PC-9 (cell line): ENCODE data around the gene SEPHS2. TPM values are rescaled to one million over a fixed set of nuclear protein-coding genes. Genes with fewer than 3 reads are reported as not detected.
A peak's percentile ranks its signal among the peaks of the same experiment; 100 is the strongest.

ENCODE experiments used
- BruUV-seq: library from RNA; stranded (reverse); fragments of 400-500 nt; replicated peaks from 2 replicates; lab custom pipeline; 2021; lab: Mats Ljungman, UMichigan
- CTCF ChIA-PET: fragments of 300-600 bp; sonication (Branson Sonifier 250); formaldehyde crosslinking; loops from one replicate; lab custom pipeline; 2022; ENCODE audit warnings: antibody characterized with exemption; lab: Charles Lee
- POLR2A ChIA-PET: fragments of 300-600 bp; sonication (Branson Sonifier 250); formaldehyde crosslinking; loops from one replicate; lab custom pipeline; 2022; ENCODE audit warnings: antibody characterized with exemption; ENCODE audit not compliant: unreplicated experiment; lab: Charles Lee
- DNase-seq, 2 experiments: peaks; one replicate each; pipeline versions ENCODE4 v3.0.0 to v3.0.0-alpha.2; 2015 to 2022; ENCODE audit warnings: mixed read lengths in 1 of 2
- H2AFZ ChIP-seq: fragments of 200-600 bp; sonication (generic); 2 replicates; pipeline ENCODE4 v1.8.1; 2017; ENCODE audit warnings: antibody characterized with exemption
- H3F3A ChIP-seq: fragments of 200-600 bp; sonication (generic); 2 replicates; pipeline ENCODE4 v1.8.1; 2017; ENCODE audit warnings: antibody characterized with exemption, mild to moderate bottlenecking, low read depth; ENCODE audit not compliant: insufficient read depth
- H3K27ac ChIP-seq: fragments of 200-600 bp; sonication (generic); 2 replicates; pipeline ENCODE4 v1.6.1; 2016; ENCODE audit warnings: mixed run types
- H3K27me3 ChIP-seq: fragments of 200-600 bp; sonication (generic); 2 replicates; pipeline ENCODE4 v1.6.1; 2016; ENCODE audit warnings: low read depth, mixed run types; ENCODE audit not compliant: insufficient read depth
- H3K36me3 ChIP-seq: fragments of 200-600 bp; sonication (generic); 2 replicates; pipeline ENCODE4 v1.6.1; 2016; ENCODE audit warnings: low read depth, mixed run types
- H3K4me1 ChIP-seq: fragments of 200-600 bp; sonication (generic); replicated peaks from 2 replicates; pipeline ENCODE4 v1.6.1; 2016; ENCODE audit warnings: mixed run types; ENCODE audit not compliant: insufficient read depth
- H3K4me2 ChIP-seq: fragments of 200-600 bp; sonication (generic); 2 replicates; pipeline ENCODE4 v1.6.1; 2017; ENCODE audit warnings: mixed run types
- H3K4me3 ChIP-seq: fragments of 200-600 bp; sonication (generic); 2 replicates; pipeline ENCODE4 v1.6.1; 2016; ENCODE audit warnings: mixed run types
- H3K79me2 ChIP-seq: fragments of 200-600 bp; sonication (generic); 2 replicates; pipeline ENCODE4 v1.6.1; 2017; ENCODE audit warnings: low read depth, mixed run types
- H3K9me2 ChIP-seq: fragments of 200-600 bp; sonication (generic); 2 replicates; pipeline ENCODE4 v1.8.1; 2017; ENCODE audit warnings: mild to moderate bottlenecking; ENCODE audit not compliant: insufficient read depth
- H3K9me3 ChIP-seq: fragments of 200-600 bp; sonication (generic); 2 replicates; pipeline ENCODE4 v1.8.1; 2016; ENCODE audit warnings: low read depth; ENCODE audit not compliant: insufficient read depth
- H4K20me1 ChIP-seq: fragments of 200-600 bp; sonication (generic); 2 replicates; pipeline ENCODE4 v1.8.1; 2017; ENCODE audit not compliant: insufficient read depth
- EZH2 ChIP-seq: fragments of 200-600 bp; sonication (generic); IDR thresholded peaks from 2 replicates; pipeline ENCODE4 v1.8.0; 2017; ENCODE audit warnings: antibody characterized with exemption, low read depth
- intact Hi-C: fragments of 100-400 bp; cut with micrococcal nuclease; formaldehyde crosslinking; loops from one replicate; pipeline ENCODE4 v1.10.0; 2022; ENCODE audit not compliant: unreplicated experiment
- total RNA-seq: library from RNA; stranded (reverse); gene quantifications from 2 replicates; pipeline ENCODE4 v1.2.3, GENCODE V29; 2021
- TF ChIP-seq, protein P1 (sequence below): fragments of 200-600 bp; sonication (generic); conservative IDR thresholded peaks from 2 replicates; pipeline ENCODE4 v1.6.1; 2017; ENCODE audit warnings: mixed run types, antibody characterized with exemption, mild to moderate bottlenecking, moderate library complexity

The SEPHS2 gene
- total RNA-seq, 1 experiment from 2014 or later, result 67.2 TPM

GRCh38 chr16:30430428-30430970 lies 15.2 kb downstream of the SEPHS2 start:
- peaks cover 12% of the 10 kb centered on the region for H3K4me1 ChIP-seq
- no peak overlapping the region for H3K4me3 ChIP-seq
- no peaks in the 10 kb centered on the region for H3K9me3 ChIP-seq
- TF ChIP-seq, protein P1, sequence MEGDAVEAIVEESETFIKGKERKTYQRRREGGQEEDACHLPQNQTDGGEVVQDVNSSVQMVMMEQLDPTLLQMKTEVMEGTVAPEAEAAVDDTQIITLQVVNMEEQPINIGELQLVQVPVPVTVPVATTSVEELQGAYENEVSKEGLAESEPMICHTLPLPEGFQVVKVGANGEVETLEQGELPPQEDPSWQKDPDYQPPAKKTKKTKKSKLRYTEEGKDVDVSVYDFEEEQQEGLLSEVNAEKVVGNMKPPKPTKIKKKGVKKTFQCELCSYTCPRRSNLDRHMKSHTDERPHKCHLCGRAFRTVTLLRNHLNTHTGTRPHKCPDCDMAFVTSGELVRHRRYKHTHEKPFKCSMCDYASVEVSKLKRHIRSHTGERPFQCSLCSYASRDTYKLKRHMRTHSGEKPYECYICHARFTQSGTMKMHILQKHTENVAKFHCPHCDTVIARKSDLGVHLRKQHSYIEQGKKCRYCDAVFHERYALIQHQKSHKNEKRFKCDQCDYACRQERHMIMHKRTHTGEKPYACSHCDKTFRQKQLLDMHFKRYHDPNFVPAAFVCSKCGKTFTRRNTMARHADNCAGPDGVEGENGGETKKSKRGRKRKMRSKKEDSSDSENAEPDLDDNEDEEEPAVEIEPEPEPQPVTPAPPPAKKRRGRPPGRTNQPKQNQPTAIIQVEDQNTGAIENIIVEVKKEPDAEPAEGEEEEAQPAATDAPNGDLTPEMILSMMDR, result 0 out of 2 replicates have a peak, but pooled peaks have one; percentile 31
- TF ChIP-seq EZH2, result no peak
- peaks cover 4% of the 10 kb centered on the region; the same call in 1 of the 2 replicates for H3K36me3 ChIP-seq
- no peaks in the 10 kb centered on the region for H4K20me1 ChIP-seq
- POLR2A ChIA-PET, result interaction anchor here (0.7 to 1.1 kb wide), 2 partner anchors 14 to 180 kb away, joined by 3 to 6 read pairs; partner anchors contain the start of gene ZNF689
- DNase-seq, result peak in 1 of 2 experiments; percentile 34
- no peaks in the 10 kb centered on the region for H3K9me2 ChIP-seq
- BruUV-seq, result TSS peak; percentile 74
- CTCF ChIA-PET, result interaction anchor here (0.6 to 1.8 kb wide), 21 partner anchors 13 to 792 kb away, joined by 3 to 20 read pairs (median 5); partner anchors contain the start of genes FBRS, TBX6, ZNF48 and ZNF747
- H3F3A ChIP-seq, result peaks cover 17% of the 10 kb centered on the region; the same call in 1 of the 2 replicates
- H2AFZ ChIP-seq, result peak overlapping the region; percentile 47; the same call in 1 of the 2 replicates
- no peaks in the 10 kb centered on the region for H3K27me3 ChIP-seq
- no peak overlapping the region for H3K27ac ChIP-seq
- intact Hi-C loops, result loop anchor here (1.0 to 2.0 kb wide), 7 partner anchors 62 to 264 kb away; partner anchors contain the start of genes FBRS and ZNF768
- peaks cover 33% of the 10 kb centered on the region for H3K79me2 ChIP-seq
- H3K4me2 ChIP-seq, result peak overlapping the region; percentile 44; the same call in 1 of the 2 replicates

DNA sequence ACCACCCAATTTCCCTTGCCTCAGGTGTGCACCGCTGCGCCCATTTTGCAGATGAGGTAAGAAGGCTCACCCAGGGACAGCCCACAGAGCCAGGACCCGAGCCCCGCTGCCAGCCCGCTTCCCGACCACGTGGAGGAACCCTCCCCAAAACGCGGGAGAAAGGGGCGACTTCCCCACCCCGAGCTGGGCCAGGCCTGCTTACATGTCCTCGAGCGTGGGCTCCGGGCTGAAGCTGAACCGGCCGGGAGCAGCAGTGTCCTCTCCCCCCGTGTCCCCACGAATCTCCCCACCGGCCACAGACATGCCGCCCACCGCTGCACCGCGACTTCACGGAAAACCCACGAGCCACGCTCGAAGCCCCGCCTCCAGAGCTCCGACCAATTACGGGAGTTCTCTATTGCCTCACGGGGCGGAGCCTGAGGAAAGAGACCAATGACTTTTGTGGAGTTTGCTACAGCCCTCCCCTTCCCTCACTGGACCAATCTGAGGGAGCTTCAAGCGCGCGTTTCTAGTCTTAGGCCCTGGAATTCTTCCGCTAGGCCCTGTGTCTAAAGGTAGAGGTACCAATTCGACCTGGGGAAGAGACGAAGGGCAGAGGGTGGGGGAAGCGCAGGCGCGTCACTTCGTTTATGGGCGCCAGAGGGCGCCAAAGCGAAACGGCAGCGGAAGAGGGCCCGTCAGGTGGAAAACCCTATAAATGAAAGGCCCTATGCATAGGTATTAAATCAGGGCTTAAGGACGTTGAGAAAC lies 15.8 kb downstream of the SEPHS2 start, which contains the start of gene DCTPP1:
Gene DCTPP1 (minus strand): TSS at position 353 of the 750 bp plus-strand sequence. CDS start 50 bp downstream, at position 303.
- peak; percentile 98 to 99 for DNase-seq
- Histone ChIP-seq H3K27ac (peak within 1 kb of the TSS; percentile 3; the same call in 1 of the 2 replicates), H3F3A (peaks cover 17% of the 10 kb centered on the region; the same call in 1 of the 2 replicates), H3K79me2 (peaks cover 37% of the 10 kb centered on the region), H4K20me1 (no peaks in the 10 kb centered on the region), H3K4me3 (peak within 1 kb of the TSS; percentile 67), H2AFZ (peak within 1 kb of the TSS; percentile 89), H3K4me1 (peaks cover 12% of the 10 kb centered on the region), H3K36me3 (peaks cover 4% of the 10 kb centered on the region; the same call in 1 of the 2 replicates), H3K27me3 (no peaks in the 10 kb centered on the region), H3K9me2 (no peaks in the 10 kb centered on the region), H3K4me2 (peak within 1 kb of the TSS; percentile 83), H3K9me3 (no peaks in the 10 kb centered on the region)
- BruUV-seq, result no TSS peak
- ChIA-PET POLR2A (interaction anchor here (0.5 to 1.1 kb wide), 9 partner anchors 14 to 287 kb away, joined by 3 to 31 read pairs (median 4); partner anchors contain the start of genes ZNF689, ZNF764 and ZNF771), CTCF (interaction anchor here (0.6 to 1.8 kb wide), 33 partner anchors 12 to 638 kb away, joined by 3 to 20 read pairs (median 4); partner anchors contain the start of genes FBRS, PRR14, SEPHS2 and TBX6)
- TF ChIP-seq, protein P1, result peak; percentile 91
- no peak for TF ChIP-seq EZH2
- intact Hi-C loops, result loop anchor here (1.0 to 2.0 kb wide), 7 partner anchors 63 to 264 kb away; partner anchors contain the start of genes FBRS and ZNF768

GRCh38 chr16:30429418-30429677 lies 16.3 kb downstream of the SEPHS2 start:
- H3K9me3 ChIP-seq, result no peaks in the 10 kb centered on the region
- no TSS peak for BruUV-seq
- no peaks in the 10 kb centered on the region for H4K20me1 ChIP-seq
- intact Hi-C loops, result no loop called here
- H2AFZ ChIP-seq, result peak overlapping the region; percentile 89
- no peak for DNase-seq
- H3K27me3 ChIP-seq, result no peaks in the 10 kb centered on the region
- no peaks in the 10 kb centered on the region for H3K9me2 ChIP-seq
- ChIA-PET POLR2A (interaction anchor here (0.5 to 1.1 kb wide), 7 partner anchors 22 to 286 kb away, joined by 3 to 31 read pairs (median 4); partner anchors contain the start of genes ZNF689, ZNF764 and ZNF771), CTCF (interaction anchor here (0.6 to 1.8 kb wide), 28 partner anchors 11 to 638 kb away, joined by 3 to 20 read pairs (median 4); partner anchors contain the start of genes FBRS, PRR14, SEPHS2 and TBX6)
- TF ChIP-seq, protein P1, result no peak
- TF ChIP-seq EZH2, result no peak
- H3K4me3 ChIP-seq, result peak overlapping the region; percentile 67
- peak overlapping the region; percentile 3; the same call in 1 of the 2 replicates for H3K27ac ChIP-seq
- H3K36me3 ChIP-seq, result peaks cover 4% of the 10 kb centered on the region; the same call in 1 of the 2 replicates
- peaks cover 37% of the 10 kb centered on the region for H3K79me2 ChIP-seq
- peaks cover 17% of the 10 kb centered on the region; the same call in 1 of the 2 replicates for H3F3A ChIP-seq
- H3K4me1 ChIP-seq, result peaks cover 12% of the 10 kb centered on the region
- peak overlapping the region; percentile 83 for H3K4me2 ChIP-seq
